NCI-H2196 (cell line): Measurements from ENCODE around the gene CPNE6.
"Not testable (repeated sequence)": the region's sequence is repeated elsewhere in the genome, so short reads cannot be mapped to it uniquely, and the experiment has no call there.

Experiments
- DNase-seq: peaks from one replicate; lab custom pipeline; 2025; ENCODE audit not compliant: unreplicated experiment; lab: John Stamatoyannopoulos, UW

The CPNE6 gene

GRCh38 chr14:24102357-24103048, 31.1 kb downstream of the CPNE6 start:
- DNase-seq: no peak

GRCh38 chr14:24103451-24103850, 32.1 kb downstream of the CPNE6 start:
- DNase-seq: no peak

- not testable (repeated sequence) for DNase-seq
Measured at GRCh38 chr14:24105609-24106239, 34.4 kb downstream of the CPNE6 start.

- DNase-seq: no peak
Measured at GRCh38 chr14:24106672-24107271, 35.4 kb downstream of the CPNE6 start.

GRCh38 chr14:24108336-24108874, 37.0 kb downstream of the CPNE6 start:
- no peak for DNase-seq

- no peak for DNase-seq
Measured at GRCh38 chr14:24110060-24110459, 38.7 kb downstream of the CPNE6 start.

- DNase-seq: no peak
Measured at GRCh38 chr14:24110523-24110922, 39.2 kb downstream of the CPNE6 start.

GRCh38 chr14:24113379-24113800, 42.0 kb downstream of the CPNE6 start:
- DNase-seq: peak; percentile 54

GRCh38 chr14:24113801-24114531, 42.6 kb downstream of the CPNE6 start:
- peak; percentile 90 for DNase-seq

- DNase-seq: peak; percentile 99
Measured at GRCh38 chr14:24114532-24115421, 43.4 kb downstream of the CPNE6 start, which contains the start of the genes DCAF11 and NRL. DCAF11 (plus strand) TSS chr14:24114777; CDS start chr14:24115595, 818 bp downstream. NRL (minus strand) TSS chr14:24114949; CDS start chr14:24082848, 32,101 bp downstream.

GRCh38 chr14:24115422-24116127, 44.2 kb downstream of the CPNE6 start:
- no peak for DNase-seq

- DNase-seq: no peak
Measured at GRCh38 chr14:24116128-24116814, 44.9 kb downstream of the CPNE6 start.

GRCh38 chr14:24117179-24117578, 45.8 kb downstream of the CPNE6 start:
- no peak for DNase-seq

GRCh38 chr14:24119691-24120090, 48.3 kb downstream of the CPNE6 start:
- no peak for DNase-seq

GRCh38 chr14:24121210-24121609, 49.8 kb downstream of the CPNE6 start:
- no peak for DNase-seq

- no peak for DNase-seq
Measured at GRCh38 chr14:24122416-24122815, 51.1 kb downstream of the CPNE6 start.

GRCh38 chr14:24122898-24123297, 51.5 kb downstream of the CPNE6 start:
- DNase-seq: no peak

GRCh38 chr14:24123424-24124417, 52.4 kb downstream of the CPNE6 start:
- DNase-seq: no peak
